GM23248 (cell line): ENCODE results near the gene TSPO2. TPM values are rescaled to one million over a fixed set of nuclear protein-coding genes. Genes with fewer than 3 reads are reported as not detected.

ENCODE experiments used
- DNase-seq: peaks from one replicate; pipeline ENCODE4 v3.0.0-alpha.2; 2015
- H2AFZ ChIP-seq: fragments of 200-600 bp; sonication (generic); 2 replicates; pipeline ENCODE4 v1.6.1; 2016; ENCODE audit warnings: antibody characterized with exemption
- H3F3A ChIP-seq: fragments of 200-600 bp; sonication (generic); 2 replicates; pipeline ENCODE4 v1.6.1; 2016; ENCODE audit warnings: mild to moderate bottlenecking, antibody characterized with exemption, mixed run types; ENCODE audit not compliant: insufficient read depth
- H3K27ac ChIP-seq: fragments of 200-600 bp; sonication (generic); 2 replicates; pipeline ENCODE4 v1.5.1; 2016; ENCODE audit warnings: mild to moderate bottlenecking
- H3K27me3 ChIP-seq: fragments of 200-600 bp; sonication (generic); replicated peaks from 2 replicates; pipeline ENCODE4 v1.6.1; 2016; ENCODE audit warnings: mild to moderate bottlenecking; ENCODE audit not compliant: insufficient read depth
- H3K36me3 ChIP-seq: fragments of 200-600 bp; sonication (generic); 2 replicates; pipeline ENCODE4 v1.6.1; 2016; ENCODE audit warnings: low read depth, mild to moderate bottlenecking
- H3K4me1 ChIP-seq: fragments of 200-600 bp; sonication (generic); 2 replicates; pipeline ENCODE4 v1.6.1; 2016; ENCODE audit warnings: mild to moderate bottlenecking; ENCODE audit not compliant: insufficient read depth
- H3K4me2 ChIP-seq: fragments of 200-600 bp; sonication (generic); one replicate; pipeline ENCODE4 v1.6.1; 2016; ENCODE audit warnings: mild to moderate bottlenecking; ENCODE audit not compliant: unreplicated experiment
- H3K4me3 ChIP-seq: fragments of 200-600 bp; sonication (generic); 2 replicates; pipeline ENCODE4 v1.5.1; 2016; ENCODE audit warnings: mild to moderate bottlenecking
- H3K79me2 ChIP-seq: fragments of 200-600 bp; sonication (generic); 2 replicates; pipeline ENCODE4 v1.6.1; 2016; ENCODE audit warnings: mild to moderate bottlenecking; ENCODE audit not compliant: insufficient read depth
- H3K9ac ChIP-seq: fragments of 200-600 bp; sonication (generic); 2 replicates; pipeline ENCODE4 v1.6.1; 2016; ENCODE audit warnings: mild to moderate bottlenecking
- H3K9me2 ChIP-seq: fragments of 200-600 bp; sonication (generic); 2 replicates; pipeline ENCODE4 v1.6.1; 2016; ENCODE audit warnings: mixed run types, mild to moderate bottlenecking, moderate library complexity; ENCODE audit not compliant: insufficient read depth
- H3K9me3 ChIP-seq: fragments of 200-600 bp; sonication (generic); one replicate; pipeline ENCODE4 v1.6.1; 2017; ENCODE audit warnings: low read depth
- H4K20me1 ChIP-seq: fragments of 200-600 bp; sonication (generic); 2 replicates; pipeline ENCODE4 v1.6.0; 2016; ENCODE audit not compliant: insufficient read depth
- EZH2 ChIP-seq: fragments of 200-600 bp; sonication (generic); IDR thresholded peaks from 2 replicates; pipeline ENCODE4 v1.6.1; 2018; ENCODE audit warnings: antibody characterized with exemption, mild to moderate bottlenecking; ENCODE audit not compliant: insufficient read depth, poor library complexity, severe bottlenecking
- EZH2phosphoT487 ChIP-seq: fragments of 200-600 bp; sonication (generic); IDR thresholded peaks from 2 replicates; pipeline ENCODE4 v1.6.1; 2018; ENCODE audit warnings: antibody characterized with exemption, moderate library complexity, mild to moderate bottlenecking, low read depth; ENCODE audit not compliant: insufficient read depth
- WGBS, 2 experiments: methylation state at CpG; one replicate each; pipeline ENCODE4 v1.1.6; 2015 to 2017; ENCODE audit warnings: low lambda C conversion rate in 2 of 2, low coverage in 1 of 2; ENCODE audit errors: missing lambda C conversion rate in 2 of 2; 5-methylcytosine and 5-hydroxymethylcytosine counted together
- in situ Hi-C: fragments of 300-500 bp; cut with MboI; formaldehyde crosslinking; loops from 2 replicates; pipeline ENCODE4 v1.15.0; 2020
- polyA plus RNA-seq: library from polyadenylated mRNA; unstranded; fragments of >200 nt; fragmentation: Nextera tagmentation; extraction: Ambion mirVana; gene quantifications from 2 replicates; pipeline ENCODE4 v1.2.1, GENCODE V29; 2016
- total RNA-seq: library from RNA; depleted of rRNA; stranded (reverse); fragments of >200 nt; shearing (Covaris generic); gene quantifications from 2 replicates; pipeline ENCODE4 v1.2.3, GENCODE V29; 2014

Gene TSPO2
- total and polyA plus RNA-seq, 2 experiments from 2014 or later: not detected

GRCh38 chr6:41033776-41034175 is 8.5 kb upstream of the TSPO2 start:
- Histone ChIP-seq H3K4me3 (no peak overlapping the region), H3K36me3 (no peaks in the 10 kb centered on the region), H3K79me2 (no peaks in the 10 kb centered on the region), H2AFZ (no peak overlapping the region), H3K4me1 (no peaks in the 10 kb centered on the region), H3K27ac (no peak overlapping the region), H3K9ac (no peak overlapping the region), H3F3A (no peaks in the 10 kb centered on the region), H3K9me2 (no peaks in the 10 kb centered on the region), H3K4me2 (no peak overlapping the region), H4K20me1 (no peaks in the 10 kb centered on the region), H3K9me3 (no peaks in the 10 kb centered on the region), H3K27me3 (peaks cover 4% of the 10 kb centered on the region)
- TF ChIP-seq EZH2phosphoT487 (no peak), EZH2 (no peak)
- no peak for DNase-seq
- 76 to 86% methylated on average over 12 to 13 of the region's 13 CpGs for WGBS, 2 experiments
- in situ Hi-C loops: no loop called here

DNA sequence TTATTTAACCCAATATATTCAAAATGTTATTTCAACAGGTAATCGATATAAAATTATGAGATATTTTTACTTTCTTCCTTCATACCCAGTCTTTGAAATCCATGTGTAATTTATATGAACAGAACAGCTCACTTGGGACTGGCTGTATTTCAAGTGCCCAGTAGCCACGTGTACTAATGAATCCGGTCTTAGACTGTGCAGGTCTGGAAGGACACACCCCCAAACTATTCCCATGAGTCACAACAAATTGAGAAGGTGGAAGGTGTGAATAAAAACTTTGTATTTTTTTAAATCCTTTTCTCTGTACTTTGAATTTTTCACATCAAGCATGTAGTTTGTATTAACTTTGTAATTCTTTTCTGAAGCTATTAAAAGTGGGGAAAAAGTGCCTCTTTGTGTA is 6.1 kb upstream of the TSPO2 start:
- WGBS, 2 experiments: 52% methylated on average over 3 of the region's 3 CpGs
- no peak overlapping the region for H3K4me3 ChIP-seq
- H3K27ac ChIP-seq: no peak overlapping the region
- in situ Hi-C loops: no loop called here
- H2AFZ ChIP-seq: no peak overlapping the region
- no peak for DNase-seq
- no peak overlapping the region for H3K4me2 ChIP-seq
- H3K79me2 ChIP-seq: no peaks in the 10 kb centered on the region
- H3K4me1 ChIP-seq: no peaks in the 10 kb centered on the region
- H3K9me2 ChIP-seq: no peaks in the 10 kb centered on the region
- no peaks in the 10 kb centered on the region for H3K9me3 ChIP-seq
- TF ChIP-seq EZH2phosphoT487 (no peak), EZH2 (no peak)
- H3K9ac ChIP-seq: no peak overlapping the region
- H3F3A ChIP-seq: no peaks in the 10 kb centered on the region
- H4K20me1 ChIP-seq: no peaks in the 10 kb centered on the region
- peaks cover 4% of the 10 kb centered on the region for H3K27me3 ChIP-seq
- no peaks in the 10 kb centered on the region for H3K36me3 ChIP-seq

GRCh38 chr6:41036601-41037000 is 5.7 kb upstream of the TSPO2 start:
- Histone ChIP-seq H3K4me2 (no peak overlapping the region), H2AFZ (no peak overlapping the region), H3K4me3 (no peak overlapping the region), H3K9ac (no peak overlapping the region), H3K27me3 (peaks cover 4% of the 10 kb centered on the region), H3K4me1 (no peaks in the 10 kb centered on the region), H3K9me3 (no peaks in the 10 kb centered on the region), H3K36me3 (no peaks in the 10 kb centered on the region), H4K20me1 (no peaks in the 10 kb centered on the region), H3K79me2 (no peaks in the 10 kb centered on the region), H3K9me2 (no peaks in the 10 kb centered on the region), H3K27ac (no peak overlapping the region), H3F3A (no peaks in the 10 kb centered on the region)
- no peak for TF ChIP-seq EZH2phosphoT487
- no peak for TF ChIP-seq EZH2
- in situ Hi-C loops: no loop called here
- WGBS, 2 experiments: 93 to 100% methylated on average over 2 of the region's 2 CpGs
- no peak for DNase-seq

DNA sequence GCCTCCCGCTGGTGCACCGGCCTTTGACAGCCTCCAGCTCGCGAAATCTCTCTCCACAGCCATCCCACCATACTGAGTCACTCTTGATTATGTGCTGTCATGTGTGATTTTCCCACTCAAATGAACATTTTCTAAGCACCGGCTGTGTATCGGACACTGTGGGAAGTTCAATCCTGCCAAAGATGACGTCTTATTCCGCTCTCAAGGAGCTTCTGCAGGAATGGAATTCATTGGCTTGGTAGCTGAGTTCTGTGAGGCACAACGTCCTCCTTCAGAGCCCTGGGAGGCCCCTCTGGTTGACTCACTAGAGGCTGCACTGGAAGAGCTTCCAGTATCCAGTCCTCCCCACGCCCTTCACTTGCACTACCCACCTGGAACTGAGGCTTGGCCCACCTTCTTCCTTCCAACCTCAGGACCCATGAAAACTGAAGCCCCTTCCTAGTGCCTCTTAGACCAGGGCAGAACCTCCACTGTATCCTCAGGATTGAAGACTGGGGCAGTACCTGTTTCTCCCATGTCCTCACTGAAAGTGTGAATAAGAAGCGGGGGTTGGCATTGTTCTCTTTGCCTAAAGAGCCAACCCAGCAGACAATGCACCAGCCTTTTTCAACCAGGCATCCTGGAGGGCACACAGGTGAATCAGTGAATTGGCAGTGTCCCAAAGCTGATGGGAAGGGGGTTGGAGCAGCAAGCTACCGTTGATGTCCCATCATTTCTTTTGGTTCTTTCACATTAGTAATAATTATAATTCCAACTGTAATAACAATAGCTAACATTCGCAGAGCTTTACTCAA is 5.0 kb upstream of the TSPO2 start:
- H4K20me1 ChIP-seq: no peaks in the 10 kb centered on the region
- no peaks in the 10 kb centered on the region for H3K4me1 ChIP-seq
- no peaks in the 10 kb centered on the region for H3F3A ChIP-seq
- 57 to 65% methylated on average over 13 of the region's 13 CpGs for WGBS, 2 experiments
- no peak overlapping the region for H3K4me2 ChIP-seq
- no peaks in the 10 kb centered on the region for H3K9me3 ChIP-seq
- in situ Hi-C loops: no loop called here
- H3K36me3 ChIP-seq: no peaks in the 10 kb centered on the region
- peak; percentile 55 for DNase-seq
- no peak overlapping the region for H2AFZ ChIP-seq
- no peaks in the 10 kb centered on the region for H3K79me2 ChIP-seq
- H3K9me2 ChIP-seq: no peaks in the 10 kb centered on the region
- H3K27me3 ChIP-seq: peaks cover 4% of the 10 kb centered on the region
- H3K27ac ChIP-seq: no peak overlapping the region
- TF ChIP-seq EZH2phosphoT487 (no peak), EZH2 (no peak)
- H3K9ac ChIP-seq: no peak overlapping the region
- no peak overlapping the region for H3K4me3 ChIP-seq
